GM13977 (cell line): ENCODE data around the gene CMTM1.

Source experiments
- DNase-seq: peaks from one replicate; pipeline ENCODE4 v3.0.0; 2012; ENCODE audit warnings: low spot score
- CTCF ChIP-seq: IDR thresholded peaks from 2 replicates; pipeline ENCODE4 v1.5.1; 2012; ENCODE audit warnings: mild to moderate bottlenecking, control low read depth; ENCODE audit not compliant: insufficient read depth; ENCODE audit errors: extremely low read depth, missing control alignments
- in situ Hi-C: fragments of 300-500 bp; cut with MboI; formaldehyde crosslinking; loops from one replicate; pipeline ENCODE4 v1.12.0; 2022; ENCODE audit warnings: low sequenced_read_pairs, low pct_unique_long_range_greater_than_20kb, mixed read lengths, inconsistent platforms; ENCODE audit not compliant: unreplicated experiment

CMTM1 gene

DNA sequence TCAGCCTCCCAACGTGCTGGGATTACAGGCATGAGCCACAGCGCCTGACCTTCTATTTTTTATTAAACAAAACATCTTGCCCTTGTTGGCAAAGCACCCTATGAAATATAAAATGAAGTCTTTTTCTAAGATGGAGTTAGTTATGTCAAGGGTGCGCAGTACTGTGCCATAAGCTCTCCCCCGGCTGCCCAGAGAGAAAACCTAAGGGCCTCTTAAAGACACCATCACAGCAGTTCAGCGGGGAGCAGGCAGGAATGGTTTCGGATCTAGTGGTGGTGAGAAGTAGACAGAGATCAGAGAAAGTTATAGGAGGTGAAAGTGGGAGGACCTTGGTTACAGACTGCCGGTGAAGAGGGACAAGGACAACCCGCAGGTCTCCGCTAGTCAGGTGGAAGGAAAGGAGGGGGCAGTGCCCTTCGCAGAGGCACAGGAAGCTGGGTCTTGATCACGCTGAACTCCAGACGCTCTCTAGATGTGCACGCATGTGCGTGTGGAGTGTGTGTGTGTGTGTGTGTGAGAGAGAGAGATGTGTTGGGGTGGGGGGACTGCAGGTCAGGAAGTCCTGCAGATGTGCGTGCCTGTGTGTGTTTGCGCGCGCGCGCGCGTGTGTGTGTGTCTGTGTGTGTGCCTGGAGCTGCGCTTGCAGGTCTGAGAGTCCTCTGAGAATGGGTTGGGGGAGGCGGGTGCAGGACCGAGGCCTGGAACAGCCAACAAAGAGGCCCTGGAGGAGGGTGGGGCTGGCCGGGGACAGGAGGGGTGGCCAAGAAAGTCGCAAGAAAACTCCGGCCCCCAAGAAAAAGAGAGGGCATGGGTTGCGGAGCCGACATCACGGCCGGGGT is 37.5 kb downstream of the CMTM1 start:
- in situ Hi-C loops, result no loop called here
- peak; percentile 59 for DNase-seq
- no peak for TF ChIP-seq CTCF

DNA sequence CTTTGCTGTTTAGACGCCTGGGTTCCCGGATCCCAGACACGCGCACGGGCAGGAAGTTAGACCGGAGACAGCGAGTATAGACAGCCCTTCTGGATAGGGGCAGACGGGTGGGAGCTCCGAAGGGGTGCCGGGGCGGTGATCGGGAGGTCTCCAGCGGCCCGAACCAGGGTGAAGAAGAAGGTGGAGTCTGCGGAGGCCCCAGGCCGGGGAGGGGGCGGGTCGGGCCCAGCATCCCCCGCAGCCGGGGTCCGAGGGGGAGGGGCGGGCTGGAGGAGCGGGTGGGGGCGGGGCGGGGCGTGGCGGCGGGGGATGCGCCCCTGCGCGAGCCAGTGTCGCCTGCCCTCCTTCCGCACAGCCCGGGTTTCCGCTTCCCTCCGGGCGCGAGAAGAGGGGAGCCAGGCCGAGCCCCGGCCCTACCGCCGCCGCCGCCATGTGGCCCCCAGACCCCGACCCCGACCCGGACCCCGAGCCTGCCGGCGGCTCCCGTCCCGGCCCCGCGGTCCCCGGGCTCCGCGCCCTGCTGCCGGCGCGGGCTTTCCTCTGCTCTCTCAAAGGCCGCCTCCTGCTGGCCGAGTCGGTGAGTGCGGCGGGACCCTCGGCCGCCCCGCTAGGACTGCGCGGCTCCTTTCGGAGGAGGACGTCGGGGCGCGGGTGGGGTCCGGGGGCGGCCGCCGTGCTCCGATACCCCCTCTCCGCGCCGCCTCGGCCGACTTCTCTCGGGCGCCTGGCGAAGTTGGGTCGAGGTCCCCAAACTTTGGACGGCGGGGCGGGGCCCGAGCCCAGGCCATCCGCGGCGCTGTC is 38.3 kb downstream of the CMTM1 start, which contains the start of gene CMTM3:
Gene CMTM3 (plus strand): TSS at position 329 of the 801 bp plus-strand sequence. CDS start 102 bp downstream, at position 431.
- DNase-seq, result peak; percentile 86
- in situ Hi-C loops, result no loop called here
- peak; percentile 89 for TF ChIP-seq CTCF

- peak; percentile 67 for DNase-seq
- no peak for TF ChIP-seq CTCF
- in situ Hi-C loops, result no loop called here
Observed at GRCh38 chr16:66605177-66605978, 39.1 kb downstream of the CMTM1 start.

- peak; percentile 74 for DNase-seq
- in situ Hi-C loops, result no loop called here
- no peak for TF ChIP-seq CTCF
Observed at GRCh38 chr16:66605979-66606751, 39.9 kb downstream of the CMTM1 start.

GRCh38 chr16:66608241-66609138 is 42.3 kb downstream of the CMTM1 start:
- DNase-seq, result peak; percentile 88
- peak; percentile 90 for TF ChIP-seq CTCF
- in situ Hi-C loops, result no loop called here
